Fibroblast of the aortic adventitia (primary cell): ENCODE results near the gene ARHGAP10. TPM values are rescaled to one million over a fixed set of nuclear protein-coding genes. Genes with fewer than 3 reads are reported as not detected.
"Not testable (repeated sequence)": the region's sequence is repeated elsewhere in the genome, so short reads cannot be mapped to it uniquely, and the experiment has no call there.

Experiments
- DNase-seq: peaks from one replicate; pipeline ENCODE4 v3.0.0-alpha.2; 2010; ENCODE audit warnings: low read depth
- H3K4me3 ChIP-seq: 2 replicates; pipeline ENCODE4 v1.5.1; 2011; ENCODE audit warnings: low read depth, mild to moderate bottlenecking, control low read depth, low read length, moderate library complexity
- total RNA-seq: library from RNA; depleted of rRNA; stranded (reverse); fragments of >200 nt; gene quantifications from 2 replicates; pipeline ENCODE4 v1.2.3, GENCODE V29; 2012; ENCODE audit warnings: low replicate concordance
- TF ChIP-seq, protein P1 (sequence below): IDR thresholded peaks from 2 replicates; pipeline ENCODE4 v1.5.1; 2011; ENCODE audit warnings: mild to moderate bottlenecking, low read length, control low read depth, inconsistent platforms; ENCODE audit not compliant: insufficient read depth

The ARHGAP10 gene
- total RNA-seq, 1 donor, result 45.0 TPM

DNA sequence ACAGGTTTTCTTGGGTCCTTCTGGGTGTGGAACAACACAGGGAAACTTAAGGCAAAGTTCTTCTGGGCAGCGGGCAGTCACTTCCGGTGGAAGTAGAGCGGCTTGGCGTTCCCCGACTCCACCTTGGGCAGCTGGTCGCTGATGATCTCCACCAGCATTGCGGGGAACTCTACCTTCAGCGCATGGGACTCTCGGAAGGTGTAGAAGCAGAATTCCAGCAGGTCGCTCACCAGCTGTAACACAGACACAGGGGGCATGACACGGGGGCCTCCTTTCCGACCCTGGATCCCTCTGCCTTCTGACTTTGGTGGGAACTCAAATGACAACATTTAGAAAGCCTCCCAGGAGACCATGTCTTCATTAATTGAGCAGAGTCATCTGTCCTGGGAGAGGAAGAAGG is 349.4 kb downstream of the ARHGAP10 start:
- H3K4me3 ChIP-seq, result no peak overlapping the region
- TF ChIP-seq, protein P1, sequence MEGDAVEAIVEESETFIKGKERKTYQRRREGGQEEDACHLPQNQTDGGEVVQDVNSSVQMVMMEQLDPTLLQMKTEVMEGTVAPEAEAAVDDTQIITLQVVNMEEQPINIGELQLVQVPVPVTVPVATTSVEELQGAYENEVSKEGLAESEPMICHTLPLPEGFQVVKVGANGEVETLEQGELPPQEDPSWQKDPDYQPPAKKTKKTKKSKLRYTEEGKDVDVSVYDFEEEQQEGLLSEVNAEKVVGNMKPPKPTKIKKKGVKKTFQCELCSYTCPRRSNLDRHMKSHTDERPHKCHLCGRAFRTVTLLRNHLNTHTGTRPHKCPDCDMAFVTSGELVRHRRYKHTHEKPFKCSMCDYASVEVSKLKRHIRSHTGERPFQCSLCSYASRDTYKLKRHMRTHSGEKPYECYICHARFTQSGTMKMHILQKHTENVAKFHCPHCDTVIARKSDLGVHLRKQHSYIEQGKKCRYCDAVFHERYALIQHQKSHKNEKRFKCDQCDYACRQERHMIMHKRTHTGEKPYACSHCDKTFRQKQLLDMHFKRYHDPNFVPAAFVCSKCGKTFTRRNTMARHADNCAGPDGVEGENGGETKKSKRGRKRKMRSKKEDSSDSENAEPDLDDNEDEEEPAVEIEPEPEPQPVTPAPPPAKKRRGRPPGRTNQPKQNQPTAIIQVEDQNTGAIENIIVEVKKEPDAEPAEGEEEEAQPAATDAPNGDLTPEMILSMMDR, result no peak
- DNase-seq, result no peak

- TF ChIP-seq, protein P1, result no peak
- no peak overlapping the region for H3K4me3 ChIP-seq
- no peak for DNase-seq
Measured at GRCh38 chr4:148081745-148082144, 349.9 kb downstream of the ARHGAP10 start.

DNA sequence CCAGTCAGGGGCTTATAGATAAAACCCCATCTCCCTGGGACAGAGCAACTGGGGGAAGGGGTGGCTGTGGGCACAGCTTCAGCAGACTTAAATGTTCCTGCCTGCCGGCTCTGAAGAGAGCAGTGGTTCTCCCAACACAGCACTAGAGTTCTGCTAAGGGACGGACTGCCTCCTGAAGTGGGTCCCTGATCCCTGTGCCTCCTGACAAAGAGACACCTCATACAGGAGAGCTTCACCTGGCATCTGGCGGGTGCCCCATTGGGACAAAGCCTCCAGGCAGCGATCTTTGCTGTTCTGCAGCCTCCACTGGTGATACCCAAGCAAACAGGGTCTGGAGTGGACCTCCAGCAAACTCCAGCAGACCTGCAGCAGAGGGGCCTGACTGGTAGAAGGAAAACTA is 351.2 kb downstream of the ARHGAP10 start:
- not testable (repeated sequence) for DNase-seq, H3K4me3 ChIP-seq

DNA sequence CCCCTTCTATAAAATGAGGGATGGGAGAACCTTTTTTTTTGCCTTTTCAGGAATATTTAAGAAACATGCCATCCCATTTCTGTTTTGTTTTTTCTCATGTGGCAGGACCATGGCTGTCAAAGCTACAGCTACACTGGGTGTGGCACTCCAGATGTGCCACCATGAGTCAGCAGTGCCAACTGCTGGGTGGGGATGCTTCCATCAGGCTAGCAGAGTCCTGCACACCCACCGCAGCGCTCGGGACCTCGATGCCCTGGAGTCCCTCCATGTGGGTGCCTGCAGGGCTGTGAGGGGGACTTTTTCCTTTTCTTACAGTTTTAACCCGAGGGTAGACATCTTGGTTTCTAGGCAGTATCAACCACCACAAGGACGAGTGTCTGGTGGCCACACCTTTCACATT is 357.7 kb downstream of the ARHGAP10 start:
- DNase-seq, result no peak
- TF ChIP-seq, protein P1, result no peak
- no peak overlapping the region for H3K4me3 ChIP-seq

DNA sequence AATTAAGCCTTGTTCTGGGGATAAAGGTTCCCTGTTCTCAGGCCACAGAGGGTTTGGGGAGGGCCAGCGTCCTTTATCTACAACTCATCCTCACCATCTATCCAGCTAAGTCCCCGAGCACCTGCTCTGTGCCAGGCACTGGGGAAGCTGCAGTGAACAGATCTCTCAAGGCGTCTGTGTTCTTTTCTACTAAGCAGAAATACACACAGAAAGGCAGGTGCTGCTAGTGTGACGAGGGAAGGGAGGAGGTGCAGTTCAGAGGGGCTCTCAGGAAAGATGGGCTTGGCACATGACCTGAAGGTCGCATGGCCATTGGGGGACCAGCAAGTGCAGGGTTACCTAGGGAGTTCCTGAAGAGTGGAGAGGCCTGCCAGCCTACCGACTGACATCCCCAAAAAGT is 358.1 kb downstream of the ARHGAP10 start:
- no peak for DNase-seq
- H3K4me3 ChIP-seq, result no peak overlapping the region
- TF ChIP-seq, protein P1, result no peak

GRCh38 chr4:148090503-148091476 is 358.9 kb downstream of the ARHGAP10 start:
- no peak for DNase-seq
- H3K4me3 ChIP-seq, result no peak overlapping the region
- TF ChIP-seq, protein P1, result no peak

DNA sequence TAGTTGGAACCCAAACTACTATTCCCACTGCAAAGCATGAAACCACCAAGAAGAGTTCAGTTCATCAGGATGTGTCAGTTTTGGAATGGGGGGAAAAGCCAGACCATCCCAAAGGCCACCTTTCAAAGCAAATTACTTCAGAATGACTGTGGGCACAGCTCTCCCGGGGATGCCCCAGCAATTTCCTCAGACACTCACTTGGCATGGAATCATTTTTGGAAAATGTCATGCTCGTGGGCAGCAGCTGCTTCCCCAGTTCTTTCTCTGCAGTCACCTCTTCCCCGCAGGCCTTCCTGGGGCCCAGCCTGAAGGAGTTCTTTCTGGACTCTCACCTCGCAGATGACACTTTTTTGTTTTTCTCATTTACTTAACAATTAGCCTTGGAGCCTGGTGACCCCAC is 360.0 kb downstream of the ARHGAP10 start:
- TF ChIP-seq, protein P1, result no peak
- no peak overlapping the region for H3K4me3 ChIP-seq
- DNase-seq, result no peak
